ENCODE data around the gene KIF2C. TPM values are rescaled to one million over a fixed set of nuclear protein-coding genes. Genes with fewer than 3 reads are reported as not detected.
A peak's percentile ranks its signal among the peaks of the same experiment; 100 is the strongest.

KIF2C gene
- total and polyA plus RNA-seq, 2 of the 4 experiments (the other 2 are of a cell fraction), result 31.6 to 45.0 TPM

- 33% methylated on average over 4 of the region's 13 CpGs; no CpG with 5 or more reads in 1 of the 2 experiments for WGBS, 2 experiments (ENCODE audit: extremely low coverage in 2 of 2, insufficient read length in 1 of 2)
- Histone ChIP-seq H3K4ac (ENCODE audit: low read depth, low read length) (peak overlapping the region; percentile 95), H2AK9ac (replicated peaks; ENCODE audit: low read depth, low read length, poor library complexity) (peak overlapping the region; percentile 89), H3K27ac (ENCODE audit: insufficient read depth, low read length) (peak overlapping the region; percentile 67), H3K4me2 (ENCODE audit: low read depth, low read length) (peak overlapping the region; percentile 100), H4K5ac (ENCODE audit: low read depth, low read length) (peak overlapping the region; percentile 62), H3K27me3 (ENCODE audit: control insufficient read depth, insufficient read depth, low read length) (no peaks in the 10 kb centered on the region), H3K79me1 (ENCODE audit: low read depth in 1 of 2, low read length in 2 of 2) (peaks cover 14 to 38% of the 10 kb centered on the region in 2 experiments; a peak in 3 of 4 replicates), H3K56ac (ENCODE audit: extremely low read depth, insufficient read depth, low read length) (no peak overlapping the region; the same call in 1 of the 2 replicates), H3K9ac (ENCODE audit: low read depth, low read length) (peak overlapping the region; percentile 87), H4K20me1 (ENCODE audit: insufficient read depth, low read length) (peaks cover 21% of the 10 kb centered on the region), H2BK15ac (ENCODE audit: low read depth, low read length) (peak overlapping the region; percentile 4; the same call in 1 of the 3 replicates), H3K14ac (replicated peaks; ENCODE audit: low read depth, low read length) (peak overlapping the region; percentile 97), H3K36me3 (ENCODE audit: control insufficient read depth, insufficient read depth, low read length) (peaks cover 36% of the 10 kb centered on the region), H2BK20ac (ENCODE audit: low read depth, low read length) (no peak overlapping the region), H2BK120ac (ENCODE audit: low read depth, low read length) (peak overlapping the region; percentile 28), H4K8ac (ENCODE audit: low read depth in 2 of 2, low read length in 2 of 2) (no peak overlapping the region; a peak in 1 of 4 replicates), H3K9me1 (ENCODE audit: insufficient read depth, low read length) (peaks cover 9% of the 10 kb centered on the region), H2AK5ac (ENCODE audit: low read depth, low read length) (peak overlapping the region; percentile 90), H2AFZ (replicated peaks; ENCODE audit: low read length, poor library complexity) (peak overlapping the region; percentile 66), H3K18ac (ENCODE audit: low read depth, low read length) (peak overlapping the region; percentile 82), H3K4me3 (ENCODE audit: insufficient read depth, low read depth, low read length) (peak overlapping the region; percentile 74), H2BK5ac (ENCODE audit: low read depth, low read length, poor library complexity, severe bottlenecking) (peak overlapping the region; percentile 78), H3K4me1 (ENCODE audit: control insufficient read depth, insufficient read depth, low read length) (peaks cover 14% of the 10 kb centered on the region), H4K91ac (ENCODE audit: insufficient read depth, low read depth, low read length) (peak overlapping the region; percentile 5; the same call in 1 of the 2 replicates), H3K23ac (ENCODE audit: low read depth, low read length) (peak overlapping the region; percentile 91), H3K9me3 (ENCODE audit: control insufficient read depth, insufficient read depth, low read length) (no peaks in the 10 kb centered on the region)
- DNase-seq (no peak), ATAC-seq (ENCODE audit: low read depth) (no peak)
- ChIA-PET CTCF (interaction anchor here (0.6 kb wide), 1 partner anchor 35 kb away, joined by 3 read pairs; no protein-coding TSS in a partner anchor), POLR2A (ENCODE audit: unreplicated experiment) (interaction anchor here (0.6 to 0.7 kb wide), 2 partner anchors 12 to 17 kb away, joined by 5 read pairs; no protein-coding TSS in a partner anchor)
- intact Hi-C loops (cut with micrococcal nuclease), result loop anchor here (10.0 kb wide), 1 partner anchor 503 kb away; no protein-coding TSS in a partner anchor
- dilution Hi-C loops (cut with HindIII; ENCODE audit: low sequenced_read_pairs, unreplicated experiment), result no loop called here
- BruUV-seq (replicated peaks), result no TSS peak
- in situ Hi-C loops (cut with MboI; ENCODE audit: low sequenced_read_pairs), result no loop called here
- no peak for TF ChIP-seq MAZ (IDR thresholded peaks at IDR 0.05; ENCODE audit: borderline replicate concordance, low read depth, low read length)
- no peak for TF ChIP-seq CEBPB (IDR thresholded peaks at IDR 0.05; ENCODE audit: low read depth, low read length)
- TF ChIP-seq CHD1 (IDR thresholded peaks at IDR 0.05; ENCODE audit: low read depth, low read length), result no peak
- TF ChIP-seq RCOR1 (IDR thresholded peaks at IDR 0.05; ENCODE audit: insufficient replicate concordance, low read length), result no peak
- TF ChIP-seq NFE2L2 (IDR thresholded peaks at IDR 0.05; ENCODE audit: low read depth, low read length), result no peak
- TF ChIP-seq FOS (IDR thresholded peaks at IDR 0.05; ENCODE audit: low read depth, low read length), result no peak
- TF ChIP-seq RFX5 (IDR thresholded peaks at IDR 0.05; ENCODE audit: low read depth, low read length), result no peak
- no peak for TF ChIP-seq MXI1 (IDR thresholded peaks at IDR 0.05; ENCODE audit: borderline replicate concordance, low read depth, low read length)
- no peak for TF ChIP-seq BHLHE40 (IDR thresholded peaks at IDR 0.05; ENCODE audit: low read depth, low read length)
Measured at GRCh38 chr1:44801491-44802305, 62.1 kb downstream of the KIF2C start.

All from IMR-90 (cell line).